Adrenal gland (tissue), 12 donors: ENCODE results near the gene TIMELESS. TPM values are rescaled to one million over a fixed set of nuclear protein-coding genes. Genes with fewer than 3 reads are reported as not detected.

ENCODE experiments used
- DNase-seq, 7 donors: peaks; one replicate each; pipeline ENCODE4 v3.0.0-alpha.2; 2019 to 2020
- H3K27ac ChIP-seq, 5 donors: fragments of 200-600 bp; sonication (generic) in 4 of 5; 1 replicate in 3 of 5; 2 replicates in 2 of 5; pipeline versions ENCODE4 v1.5.1 to v1.8.0; 2016 to 2020; ENCODE audit warnings: mild to moderate bottlenecking in 1 of 5
- H3K27me3 ChIP-seq: fragments of 200-600 bp; 2 replicates; pipeline ENCODE4 v1.8.0; 2021
- H3K36me3 ChIP-seq, 2 donors: fragments of 200-600 bp; replicated peaks in 1 of 2; 1 replicate in 1 of 2; 2 replicates in 1 of 2; pipeline versions ENCODE4 v1.5.1 to v1.8.0; 2018 to 2022
- H3K4me1 ChIP-seq, 2 donors: fragments of 200-600 bp; replicated peaks in 1 of 2; 1 replicate in 1 of 2; 2 replicates in 1 of 2; pipeline versions ENCODE4 v1.5.1 to v1.8.0; 2018 to 2021
- H3K4me3 ChIP-seq, 4 donors: fragments of 200-600 bp; sonication (generic) in 3 of 4; one replicate each; pipeline ENCODE4 v1.5.1; 2016 to 2018
- H3K9me3 ChIP-seq, 3 donors: fragments of 200-600 bp; sonication (generic) in 1 of 3; replicated peaks in 1 of 3; 1 replicate in 2 of 3; 2 replicates in 1 of 3; pipeline versions ENCODE4 v1.5.1 to v1.8.0; 2016 to 2021
- POLR2A ChIP-seq, 2 donors: fragments of 450-650 bp; IDR thresholded peaks; one replicate each; pipeline ENCODE4 v1.6.1; 2017; ENCODE audit warnings: antibody characterized with exemption in 2 of 2, mild to moderate bottlenecking in 2 of 2, moderate library complexity in 1 of 2
- WGBS, 4 donors: extraction: QIAGEN DNeasy Blood & Tissue Kit in 2 of 4; methylation state at CpG; one replicate each; pipeline versions ENCODE4 v1.1.5 to v1.1.7; 2013 to 2017; 5-methylcytosine and 5-hydroxymethylcytosine counted together
- intact Hi-C, 2 donors: fragments of 100-400 bp; cut with DNase I; formaldehyde crosslinking; loops; one replicate each; pipeline versions ENCODE4 v1.14.1 to v1.15.0; 2022 to 2023
- polyA plus RNA-seq, 3 donors: library from polyadenylated mRNA; stranded (reverse); fragments of 200-250 nt in 2 of 3; fragments of 350-450 nt in 1 of 3; fragmentation: Illumina TruSeq in 1 of 3; extraction: RNeasy Lipid Tissue Mini Kit (QIAGEN cat#74804) in 1 of 3; gene quantifications; one replicate each; pipeline ENCODE4 v1.2.3, GENCODE V29; 2013 to 2014
- total RNA-seq, 9 donors: library from RNA; depleted of rRNA in 4 of 9; stranded (reverse); fragments of >200 nt in 4 of 9; fragments of 120-200 nt in 1 of 9; fragmentation: NEBNext Ultra II Directional in 1 of 9; extraction: Animal tissue kit (Norgen Biotek cat#: 25700) in 1 of 9; gene quantifications; one replicate each; pipeline versions ENCODE4 v1.1.0 to v1.2.4, GENCODE V29; 2013 to 2023
- TF ChIP-seq, protein P1 (sequence below), 6 experiments: fragments of 450-650 bp in 4 of 6; fragments of 200-600 bp in 2 of 6; sonication (generic) in 1 of 6; IDR thresholded peaks; 1 replicate in 5 of 6; 2 replicates in 1 of 6; pipeline versions ENCODE4 v1.5.1 to v1.8.0; 2016 to 2021; ENCODE audit warnings: antibody characterized with exemption in 6 of 6, mild to moderate bottlenecking in 2 of 6, moderate library complexity in 1 of 6
- donor health status: healthy with polysubstance abuse.
- donor health status: Bipolar disorder and iron deficiency.
- donor health status: DM: yes; HTN: yes; CAD: no.
- donor health status: DM: no; HTN: no; CAD: no.
- donor health status: DM: no; HTN: no; CAD: no.
- donor health status: DM: yes; HTN: yes; CAD: no.

The TIMELESS gene
- total and polyA plus RNA-seq, 12 donors, result 4.6 to 9.3 (median 6.5) TPM

DNA sequence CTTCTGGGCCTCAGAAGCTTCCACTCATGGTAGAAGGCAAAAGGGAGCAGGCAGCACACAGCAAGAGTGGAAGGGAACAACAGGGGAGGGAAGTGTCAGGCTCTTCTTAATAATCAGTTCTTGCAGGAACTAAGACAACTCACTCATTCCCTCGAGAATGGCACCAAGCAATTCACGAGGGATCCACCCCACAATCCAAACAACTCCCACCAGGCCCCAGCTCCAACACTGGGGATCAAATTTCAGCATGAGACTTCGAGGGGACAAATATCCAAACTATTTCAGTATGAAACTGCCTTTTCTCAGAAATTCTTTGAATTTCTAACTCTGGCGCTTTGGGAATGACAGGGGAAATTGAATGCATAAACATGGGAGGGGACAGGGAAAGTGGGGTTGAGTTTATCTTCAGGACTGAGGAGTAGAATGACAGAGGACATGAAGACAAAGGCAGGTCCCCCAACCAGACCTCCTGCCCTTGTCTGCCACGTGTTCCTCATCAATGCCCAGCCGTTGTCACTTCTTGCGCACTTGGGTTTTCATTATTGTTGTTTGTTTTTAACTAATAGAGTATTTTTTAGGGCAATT is 62.0 kb downstream of the TIMELESS start:
- DNase-seq, result no peak
- H3K27ac ChIP-seq, result no peak overlapping the region
- no peaks in the 10 kb centered on the region for H3K9me3 ChIP-seq
- intact Hi-C loops, result no loop called here
- WGBS, 4 donors, result 57 to 65% (median 63%) methylated on average over 7 of the region's 7 CpGs
- TF ChIP-seq, protein P1, sequence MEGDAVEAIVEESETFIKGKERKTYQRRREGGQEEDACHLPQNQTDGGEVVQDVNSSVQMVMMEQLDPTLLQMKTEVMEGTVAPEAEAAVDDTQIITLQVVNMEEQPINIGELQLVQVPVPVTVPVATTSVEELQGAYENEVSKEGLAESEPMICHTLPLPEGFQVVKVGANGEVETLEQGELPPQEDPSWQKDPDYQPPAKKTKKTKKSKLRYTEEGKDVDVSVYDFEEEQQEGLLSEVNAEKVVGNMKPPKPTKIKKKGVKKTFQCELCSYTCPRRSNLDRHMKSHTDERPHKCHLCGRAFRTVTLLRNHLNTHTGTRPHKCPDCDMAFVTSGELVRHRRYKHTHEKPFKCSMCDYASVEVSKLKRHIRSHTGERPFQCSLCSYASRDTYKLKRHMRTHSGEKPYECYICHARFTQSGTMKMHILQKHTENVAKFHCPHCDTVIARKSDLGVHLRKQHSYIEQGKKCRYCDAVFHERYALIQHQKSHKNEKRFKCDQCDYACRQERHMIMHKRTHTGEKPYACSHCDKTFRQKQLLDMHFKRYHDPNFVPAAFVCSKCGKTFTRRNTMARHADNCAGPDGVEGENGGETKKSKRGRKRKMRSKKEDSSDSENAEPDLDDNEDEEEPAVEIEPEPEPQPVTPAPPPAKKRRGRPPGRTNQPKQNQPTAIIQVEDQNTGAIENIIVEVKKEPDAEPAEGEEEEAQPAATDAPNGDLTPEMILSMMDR (IDR thresholded peaks at IDR 0.05), result no peak
- no peak for TF ChIP-seq POLR2A (IDR thresholded peaks at IDR 0.05)
- no peaks in the 10 kb centered on the region for H3K36me3 ChIP-seq
- H3K4me1 ChIP-seq, result no peaks in the 10 kb centered on the region
- no peak overlapping the region for H3K4me3 ChIP-seq
- H3K27me3 ChIP-seq, result no peaks in the 10 kb centered on the region

DNA sequence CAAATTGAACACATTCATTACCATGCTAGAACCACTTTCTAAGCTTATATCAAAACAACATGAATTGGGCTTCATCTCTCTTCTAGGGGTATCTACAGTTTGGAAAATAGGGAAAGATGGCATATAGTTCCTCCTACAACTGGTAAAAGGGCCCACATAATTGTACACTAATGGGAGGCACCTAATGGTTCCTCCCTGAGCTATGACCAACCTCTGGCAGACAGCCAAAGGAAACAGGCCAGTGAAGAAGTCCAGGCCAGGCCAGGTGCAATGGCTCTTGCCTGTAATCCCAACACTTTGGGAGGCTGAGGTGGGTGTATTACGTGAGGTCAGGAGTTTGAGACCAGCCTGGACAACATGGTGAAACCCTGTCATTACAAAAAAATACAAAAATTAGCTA is 63.4 kb downstream of the TIMELESS start:
- WGBS, 4 donors, result 83 to 100% (median 90%) methylated on average over 1 of the region's 1 CpG
- Histone ChIP-seq H3K4me3 (no peak overlapping the region), H3K27ac (no peak overlapping the region), H3K36me3 (no peaks in the 10 kb centered on the region), H3K4me1 (no peaks in the 10 kb centered on the region), H3K9me3 (no peaks in the 10 kb centered on the region), H3K27me3 (no peaks in the 10 kb centered on the region)
- DNase-seq, result peak in 1 of 7 donors; percentile 13
- no peak for TF ChIP-seq POLR2A (IDR thresholded peaks at IDR 0.05)
- TF ChIP-seq, protein P1 (IDR thresholded peaks at IDR 0.05), result no peak
- intact Hi-C loops, result no loop called here

DNA sequence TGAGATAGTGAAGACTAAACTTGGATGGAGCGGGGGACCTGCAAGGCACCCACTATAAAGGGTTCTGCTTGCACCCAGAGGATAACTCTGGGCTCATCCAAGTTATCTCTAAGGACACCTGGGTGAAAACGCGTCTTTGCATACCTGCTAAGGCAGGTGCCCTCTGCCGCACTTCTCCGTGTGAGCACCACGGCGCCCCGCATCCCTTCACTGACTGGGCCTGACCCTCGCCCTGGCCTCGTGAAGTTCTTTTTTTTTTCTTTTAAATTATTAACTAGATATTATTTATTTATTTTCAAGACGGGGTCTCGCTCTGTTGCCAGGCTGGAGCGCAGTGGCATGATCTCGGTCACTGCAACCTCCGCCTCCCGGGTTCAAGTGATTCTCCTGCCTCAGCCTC is 66.6 kb downstream of the TIMELESS start:
- WGBS, 4 donors, result 87 to 91% (median 90%) methylated on average over 16 of the region's 16 CpGs
- DNase-seq, result no peak
- H3K4me1 ChIP-seq, result no peaks in the 10 kb centered on the region

DNA sequence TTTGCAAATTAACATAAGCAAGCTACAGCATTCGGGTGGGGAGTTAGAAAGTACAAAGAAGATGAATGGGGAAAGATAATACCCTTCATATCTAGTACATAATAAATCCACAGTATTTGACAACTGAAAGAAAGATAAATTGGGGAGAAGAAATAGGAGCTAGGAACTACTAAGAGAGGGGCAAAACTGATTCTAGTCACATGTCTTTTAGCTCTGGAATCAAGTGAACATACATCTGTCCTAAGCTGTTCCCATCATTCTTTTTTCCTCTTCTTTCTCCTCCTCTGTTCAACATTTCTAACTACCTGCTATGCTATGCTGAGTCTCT is 71.3 kb downstream of the TIMELESS start:
- no peak for TF ChIP-seq POLR2A (IDR thresholded peaks at IDR 0.05)
- TF ChIP-seq, protein P1 (IDR thresholded peaks at IDR 0.05), result no peak
- 18 to 32% (median 23%) methylated on average over 1 of the region's 1 CpG for WGBS, 4 donors
- intact Hi-C loops, result no loop called here

More for the DNA sequence above, 66.6 kb downstream of the TIMELESS start:
- intact Hi-C loops, result no loop called here
- no peak overlapping the region for H3K27ac ChIP-seq
- H3K4me3 ChIP-seq, result no peak overlapping the region
- H3K36me3 ChIP-seq, result no peaks in the 10 kb centered on the region
- TF ChIP-seq, protein P1 (IDR thresholded peaks at IDR 0.05), result no peak
- TF ChIP-seq POLR2A (IDR thresholded peaks at IDR 0.05), result no peak
- H3K27me3 ChIP-seq, result no peaks in the 10 kb centered on the region
- no peaks in the 10 kb centered on the region for H3K9me3 ChIP-seq

More for the DNA sequence above, 71.3 kb downstream of the TIMELESS start:
- DNase-seq, result no peak
- Histone ChIP-seq H3K9me3 (no peaks in the 10 kb centered on the region), H3K4me3 (no peak overlapping the region), H3K27me3 (no peaks in the 10 kb centered on the region), H3K36me3 (no peaks in the 10 kb centered on the region), H3K27ac (no peak overlapping the region), H3K4me1 (no peaks in the 10 kb centered on the region)
